Measurements from ENCODE around the gene MEST.
"Not testable (repeated sequence)": the region's sequence is repeated elsewhere in the genome, so short reads cannot be mapped to it uniquely, and the experiment has no call there.

The MEST gene

GRCh38 chr7:130491841-130492522 lies at the start of gene MEST:
MEST (plus strand) TSS chr7:130492085; CDS start chr7:130492314, 229 bp downstream.
- Histone ChIP-seq H3K9me3 (ENCODE audit: severe bottlenecking) (no peaks in the 10 kb centered on the region), H3K27ac (ENCODE audit: poor library complexity, severe bottlenecking) (no peak within 1 kb of the TSS), H3K4me1 (ENCODE audit: insufficient read depth, poor library complexity, severe bottlenecking) (no peaks in the 10 kb centered on the region), H3K27me3 (ENCODE audit: insufficient read depth, poor library complexity, severe bottlenecking) (no peaks in the 10 kb centered on the region), H3K36me3 (ENCODE audit: low read depth) (peaks cover 12% of the 10 kb centered on the region), H3K4me3 (ENCODE audit: severe bottlenecking) (peak within 1 kb of the TSS; percentile 40)
- ATAC-seq (ENCODE audit: low read depth) (peak; percentile 52), DNase-seq (ENCODE audit: low spot score) (peak; percentile 53)
- TF ChIP-seq CTCF (IDR thresholded peaks at IDR 0.05; ENCODE audit: poor library complexity, severe bottlenecking) = no peak

- H3K36me3 ChIP-seq (ENCODE audit: low read depth) = no peaks in the 10 kb centered on the region
- H3K27ac ChIP-seq (ENCODE audit: poor library complexity, severe bottlenecking) = no peak overlapping the region
- H3K4me1 ChIP-seq (ENCODE audit: insufficient read depth, poor library complexity, severe bottlenecking) = peaks cover 9% of the 10 kb centered on the region
- no peak overlapping the region for H3K4me3 ChIP-seq (ENCODE audit: severe bottlenecking)
- no peaks in the 10 kb centered on the region for H3K9me3 ChIP-seq (ENCODE audit: severe bottlenecking)
- no peaks in the 10 kb centered on the region for H3K27me3 ChIP-seq (ENCODE audit: insufficient read depth, poor library complexity, severe bottlenecking)
- no peak for ATAC-seq (ENCODE audit: low read depth)
- TF ChIP-seq CTCF (IDR thresholded peaks at IDR 0.05; ENCODE audit: poor library complexity, severe bottlenecking) = no peak
- DNase-seq (ENCODE audit: low spot score) = no peak
Measured at GRCh38 chr7:130442601-130443000, 49.3 kb upstream of the MEST start.

GRCh38 chr7:130444234-130444633 lies 47.7 kb upstream of the MEST start:
- TF ChIP-seq CTCF (IDR thresholded peaks at IDR 0.05; ENCODE audit: poor library complexity, severe bottlenecking) = no peak

GRCh38 chr7:130444751-130445407 lies 47.0 kb upstream of the MEST start:
- Histone ChIP-seq H3K4me1 (ENCODE audit: insufficient read depth, poor library complexity, severe bottlenecking) (peaks cover 8% of the 10 kb centered on the region), H3K9me3 (ENCODE audit: severe bottlenecking) (peaks cover 2% of the 10 kb centered on the region), H3K27me3 (ENCODE audit: insufficient read depth, poor library complexity, severe bottlenecking) (no peaks in the 10 kb centered on the region), H3K27ac (ENCODE audit: poor library complexity, severe bottlenecking) (no peak overlapping the region), H3K36me3 (ENCODE audit: low read depth) (no peaks in the 10 kb centered on the region), H3K4me3 (ENCODE audit: severe bottlenecking) (no peak overlapping the region)
- ATAC-seq (ENCODE audit: low read depth) = no peak
- no peak for DNase-seq (ENCODE audit: low spot score)
- TF ChIP-seq CTCF (IDR thresholded peaks at IDR 0.05; ENCODE audit: poor library complexity, severe bottlenecking) = no peak

More at GRCh38 chr7:130444234-130444633, 47.7 kb upstream of the MEST start:
- Histone ChIP-seq H3K27me3 (ENCODE audit: insufficient read depth, poor library complexity, severe bottlenecking) (no peaks in the 10 kb centered on the region), H3K27ac (ENCODE audit: poor library complexity, severe bottlenecking) (no peak overlapping the region), H3K4me1 (ENCODE audit: insufficient read depth, poor library complexity, severe bottlenecking) (peaks cover 9% of the 10 kb centered on the region), H3K4me3 (ENCODE audit: severe bottlenecking) (no peak overlapping the region), H3K36me3 (ENCODE audit: low read depth) (no peaks in the 10 kb centered on the region), H3K9me3 (ENCODE audit: severe bottlenecking) (peaks cover 2% of the 10 kb centered on the region)
- ATAC-seq (ENCODE audit: low read depth) = no peak
- DNase-seq (ENCODE audit: low spot score) = no peak

GRCh38 chr7:130446259-130446658 lies 45.6 kb upstream of the MEST start:
- H3K9me3 ChIP-seq (ENCODE audit: severe bottlenecking) = peaks cover 2% of the 10 kb centered on the region
- no peaks in the 10 kb centered on the region for H3K36me3 ChIP-seq (ENCODE audit: low read depth)
- ATAC-seq (ENCODE audit: low read depth) (no peak), DNase-seq (ENCODE audit: low spot score) (no peak)
- H3K27me3 ChIP-seq (ENCODE audit: insufficient read depth, poor library complexity, severe bottlenecking) = no peaks in the 10 kb centered on the region
- H3K4me1 ChIP-seq (ENCODE audit: insufficient read depth, poor library complexity, severe bottlenecking) = peaks cover 5% of the 10 kb centered on the region
- H3K4me3 ChIP-seq (ENCODE audit: severe bottlenecking) = no peak overlapping the region
- TF ChIP-seq CTCF (IDR thresholded peaks at IDR 0.05; ENCODE audit: poor library complexity, severe bottlenecking) = no peak
- H3K27ac ChIP-seq (ENCODE audit: poor library complexity, severe bottlenecking) = no peak overlapping the region

GRCh38 chr7:130451344-130451743 lies 40.5 kb upstream of the MEST start:
- not testable (repeated sequence) for DNase-seq (ENCODE audit: low spot score); H3K27ac ChIP-seq (ENCODE audit: poor library complexity, severe bottlenecking); H3K36me3 ChIP-seq (ENCODE audit: low read depth); H3K4me1 ChIP-seq (ENCODE audit: insufficient read depth, poor library complexity, severe bottlenecking); H3K4me3 ChIP-seq (ENCODE audit: severe bottlenecking); H3K9me3 ChIP-seq (ENCODE audit: severe bottlenecking); ATAC-seq (ENCODE audit: low read depth); H3K27me3 ChIP-seq (ENCODE audit: insufficient read depth, poor library complexity, severe bottlenecking)
